ENCODE data around the gene ACOXL.

- no peak for TF ChIP-seq CTCF (IDR thresholded peaks at IDR 0.05; ENCODE audit: low read depth, low read length, poor library complexity, severe bottlenecking)
- TF ChIP-seq EZH2phosphoT487 (IDR thresholded peaks at IDR 0.05; ENCODE audit: borderline replicate concordance, low read length), result no peak
Measured at GRCh38 chr2:111058264-111058663, 325.9 kb downstream of the ACOXL start.
